HG02981 (cell line): ENCODE results near the gene SEPHS2.
A peak's percentile ranks its signal among the peaks of the same experiment; 100 is the strongest.
"Not testable (repeated sequence)": the region's sequence is repeated elsewhere in the genome, so short reads cannot be mapped to it uniquely, and the experiment has no call there.

Source experiments
- ATAC-seq: cut with Tn5 transposase; IDR thresholded peaks from one replicate; pipeline ENCODE4 v1.9.1; 2021; ENCODE audit warnings: mild to moderate bottlenecking, moderate library complexity; ENCODE audit not compliant: unreplicated experiment

SEPHS2 gene, protein sequence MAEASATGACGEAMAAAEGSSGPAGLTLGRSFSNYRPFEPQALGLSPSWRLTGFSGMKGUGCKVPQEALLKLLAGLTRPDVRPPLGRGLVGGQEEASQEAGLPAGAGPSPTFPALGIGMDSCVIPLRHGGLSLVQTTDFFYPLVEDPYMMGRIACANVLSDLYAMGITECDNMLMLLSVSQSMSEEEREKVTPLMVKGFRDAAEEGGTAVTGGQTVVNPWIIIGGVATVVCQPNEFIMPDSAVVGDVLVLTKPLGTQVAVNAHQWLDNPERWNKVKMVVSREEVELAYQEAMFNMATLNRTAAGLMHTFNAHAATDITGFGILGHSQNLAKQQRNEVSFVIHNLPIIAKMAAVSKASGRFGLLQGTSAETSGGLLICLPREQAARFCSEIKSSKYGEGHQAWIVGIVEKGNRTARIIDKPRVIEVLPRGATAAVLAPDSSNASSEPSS

DNA sequence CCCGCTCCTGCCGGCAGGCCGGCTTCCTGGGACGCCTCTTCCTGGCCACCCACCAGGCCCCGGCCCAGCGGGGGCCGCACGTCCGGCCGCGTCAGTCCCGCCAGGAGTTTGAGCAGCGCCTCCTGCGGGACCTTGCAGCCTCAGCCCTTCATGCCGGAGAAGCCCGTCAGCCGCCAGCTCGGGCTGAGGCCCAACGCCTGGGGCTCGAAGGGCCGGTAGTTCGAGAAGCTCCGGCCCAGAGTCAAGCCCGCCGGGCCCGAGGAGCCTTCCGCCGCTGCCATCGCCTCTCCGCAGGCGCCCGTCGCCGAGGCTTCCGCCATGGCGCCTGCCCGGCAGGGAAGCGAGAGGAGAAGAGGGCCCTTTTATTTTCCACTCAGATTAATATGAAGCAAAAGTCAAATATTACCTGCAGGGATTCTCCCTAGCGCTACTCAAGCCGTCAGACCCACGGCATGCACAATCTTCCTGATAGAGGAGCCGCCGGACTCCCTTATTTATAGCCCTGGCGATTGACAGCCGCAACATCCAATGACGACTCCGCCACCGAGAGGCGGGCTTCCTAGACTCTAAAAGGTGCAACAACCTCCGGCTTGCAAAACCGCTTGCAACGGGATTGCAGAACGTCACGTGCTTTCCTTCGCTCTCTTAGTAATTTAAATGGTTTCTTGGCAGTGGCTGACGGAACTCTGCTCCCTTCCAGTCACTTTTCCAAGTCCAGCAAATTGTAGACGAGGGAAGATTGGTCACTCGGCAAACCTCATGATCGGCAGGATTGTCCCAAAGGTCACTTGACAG lies at the start of gene SEPHS2:
SEPHS2 (minus strand) TSS at position 467 of the 795 bp plus-strand sequence; CDS start at position 320, 147 bp downstream.
- peak; percentile 84 for ATAC-seq

DNA sequence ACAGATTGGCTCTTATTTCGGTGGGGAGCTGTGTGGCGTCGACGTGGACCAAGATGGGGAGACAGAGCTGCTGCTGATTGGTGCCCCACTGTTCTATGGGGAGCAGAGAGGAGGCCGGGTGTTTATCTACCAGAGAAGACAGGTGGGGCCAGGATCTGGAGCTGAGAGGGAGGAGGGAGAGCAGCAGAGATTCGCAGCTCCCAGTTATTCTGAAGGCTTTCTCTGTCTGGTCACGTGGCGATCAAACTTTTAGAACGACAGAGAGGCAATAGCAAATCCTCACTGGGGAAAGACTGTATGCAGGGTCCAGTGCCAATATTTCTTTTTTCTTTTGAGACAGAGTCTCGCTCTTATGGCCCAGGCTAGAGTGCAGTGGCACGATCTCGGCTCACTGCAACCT lies 49.0 kb upstream of the SEPHS2 start:
- ATAC-seq = no peak

DNA sequence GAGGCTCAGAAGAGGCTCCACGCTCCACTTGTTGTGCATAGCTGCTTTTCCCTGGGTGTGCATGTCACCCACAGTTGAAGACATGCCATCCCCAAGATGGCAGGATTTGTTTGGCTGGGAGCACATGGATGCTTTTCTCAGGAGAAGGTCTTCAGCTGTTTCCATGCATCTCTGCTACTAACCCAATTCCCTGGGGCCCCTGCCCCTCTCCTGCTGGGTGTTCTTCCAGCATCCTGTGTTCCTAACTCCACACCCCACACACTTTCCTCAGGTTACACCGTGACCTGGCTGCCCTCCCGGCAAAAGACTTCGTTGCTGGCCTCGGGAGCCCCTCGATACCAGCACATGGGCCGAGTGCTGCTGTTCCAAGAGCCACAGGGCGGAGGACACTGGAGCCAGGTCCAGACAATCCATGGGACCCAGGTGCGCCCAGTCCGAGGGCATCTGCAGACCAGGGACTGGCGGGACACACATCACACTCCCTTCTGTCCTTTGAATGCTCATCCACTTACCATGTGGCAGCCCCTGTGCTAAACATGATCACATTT lies 48.3 kb upstream of the SEPHS2 start:
- ATAC-seq = no peak

GRCh38 chr16:30491744-30492308 lies 46.2 kb upstream of the SEPHS2 start:
- ATAC-seq = no peak

DNA sequence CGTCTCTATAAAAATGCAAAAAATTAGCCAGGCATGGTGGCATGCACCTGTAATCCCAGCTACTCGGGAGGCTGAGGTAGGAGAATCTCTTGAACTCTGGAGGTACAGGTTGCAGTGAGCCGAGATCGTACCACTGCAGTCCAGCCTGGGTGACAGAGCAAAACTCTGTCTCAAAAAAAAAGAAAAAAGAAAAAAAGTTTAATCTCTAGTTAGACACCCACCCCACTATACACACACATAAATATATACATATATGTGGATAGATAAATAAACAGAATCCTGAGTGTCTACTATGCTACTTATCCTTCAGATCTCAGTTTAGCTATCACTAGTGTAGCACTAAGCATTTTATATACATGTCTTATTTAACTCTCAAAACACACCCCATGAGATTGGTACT lies 45.6 kb upstream of the SEPHS2 start:
- no peak for ATAC-seq

- no peak for ATAC-seq
These were observed 44.5 kb upstream of the SEPHS2 start for GRCh38 chr16:30490210-30490609.

GRCh38 chr16:30488764-30489605 lies 43.3 kb upstream of the SEPHS2 start:
- no peak for ATAC-seq

- ATAC-seq = no peak
These were observed 40.3 kb upstream of the SEPHS2 start for GRCh38 chr16:30485818-30486436.

DNA sequence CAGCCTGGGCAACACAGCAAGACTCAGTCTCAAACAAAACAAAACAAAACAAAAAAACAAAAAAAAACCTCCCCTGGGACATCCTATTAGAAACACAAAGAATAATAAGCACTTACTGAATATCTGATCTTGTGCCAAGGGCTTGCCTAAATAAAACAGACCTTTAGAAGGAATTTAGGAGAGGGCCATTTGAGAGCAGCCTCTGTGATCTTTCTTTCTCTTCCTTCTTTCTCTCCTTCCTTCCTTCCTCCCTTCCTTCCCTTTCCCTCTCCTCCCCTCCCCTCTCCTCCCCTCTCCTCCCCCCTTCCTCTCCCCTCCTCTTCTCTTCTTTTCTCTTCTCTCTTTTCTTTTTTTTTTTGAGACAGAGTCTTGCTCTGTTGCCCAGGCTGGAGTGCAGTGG lies 39.2 kb upstream of the SEPHS2 start:
- ATAC-seq = no peak

DNA sequence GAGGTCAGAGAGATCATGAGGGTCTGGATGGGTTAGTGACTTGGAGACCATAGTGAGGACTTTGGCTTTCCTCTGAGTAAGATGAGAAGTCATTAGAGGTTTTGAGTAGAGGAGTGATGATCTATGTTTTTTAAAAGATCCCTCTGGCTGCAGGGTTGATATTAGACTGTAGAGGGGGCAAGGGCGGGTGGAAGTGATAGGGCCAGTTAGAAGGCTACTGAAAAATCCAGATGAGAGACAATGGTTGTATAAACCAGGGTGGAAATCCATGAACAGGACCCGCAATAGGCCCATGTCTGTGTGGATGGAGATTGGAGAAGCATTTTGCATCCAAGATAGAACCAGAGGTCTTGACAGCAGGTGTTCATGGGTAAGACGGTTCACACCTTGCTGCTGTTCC lies 36.7 kb upstream of the SEPHS2 start:
- no peak for ATAC-seq

DNA sequence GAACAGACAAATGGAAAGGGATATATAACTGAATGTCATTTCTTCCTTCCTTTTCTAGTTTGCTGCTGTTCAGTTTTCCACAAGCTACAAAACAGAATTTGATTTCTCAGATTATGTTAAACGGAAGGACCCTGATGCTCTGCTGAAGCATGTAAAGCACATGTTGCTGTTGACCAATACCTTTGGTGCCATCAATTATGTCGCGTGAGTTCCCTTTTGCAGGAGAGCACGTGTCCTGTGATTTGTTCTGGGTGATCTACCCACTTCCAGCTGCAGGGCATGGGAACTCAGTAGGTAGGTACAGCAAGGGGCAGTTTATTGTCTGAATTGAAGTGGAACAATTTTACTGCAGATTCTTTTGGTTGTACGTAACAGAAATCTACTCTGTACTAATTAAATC lies 35.7 kb upstream of the SEPHS2 start:
- ATAC-seq = no peak

- no peak for ATAC-seq
These were observed 33.2 kb upstream of the SEPHS2 start for GRCh38 chr16:30478766-30479478.

DNA sequence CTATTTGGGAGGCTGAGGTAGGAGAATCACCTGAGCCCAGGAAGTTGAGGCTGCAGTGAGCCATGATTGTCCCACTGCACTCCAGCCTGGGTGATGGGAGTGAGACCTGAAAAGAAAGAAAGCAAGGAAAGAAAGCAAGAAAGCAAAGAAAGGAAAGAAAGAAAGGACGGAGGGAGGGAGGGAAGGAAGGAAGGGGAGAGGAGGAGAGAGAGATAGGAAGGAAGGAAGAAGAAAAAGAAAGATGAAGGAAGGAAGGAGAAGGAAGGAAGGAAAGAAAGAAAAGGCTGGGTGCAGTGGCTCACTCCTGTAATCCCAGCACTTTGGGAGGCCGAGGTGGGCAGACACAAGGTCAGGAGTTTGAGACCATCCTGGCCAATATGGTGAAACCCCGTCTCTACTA lies 32.1 kb upstream of the SEPHS2 start:
- ATAC-seq = not testable (repeated sequence)

DNA sequence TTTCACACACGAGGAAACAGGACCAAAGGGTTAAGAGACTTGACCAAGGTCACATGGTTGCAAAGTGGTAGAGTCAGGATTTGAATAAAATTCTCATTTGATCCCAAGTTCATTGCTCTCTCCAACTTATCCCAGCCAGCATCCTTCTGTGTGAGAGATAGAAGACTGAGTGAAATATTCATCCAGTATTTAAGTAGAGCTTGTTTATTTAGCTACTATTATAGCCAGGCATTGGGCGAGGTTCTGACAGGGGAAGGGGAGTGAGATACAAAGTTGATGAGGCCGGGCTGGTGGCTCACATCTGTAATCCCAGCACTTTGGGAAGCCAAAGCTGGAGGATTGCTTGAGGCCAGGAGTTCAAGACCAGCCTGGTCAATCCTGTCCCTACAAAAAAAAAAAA lies 31.3 kb upstream of the SEPHS2 start:
- ATAC-seq = no peak

DNA sequence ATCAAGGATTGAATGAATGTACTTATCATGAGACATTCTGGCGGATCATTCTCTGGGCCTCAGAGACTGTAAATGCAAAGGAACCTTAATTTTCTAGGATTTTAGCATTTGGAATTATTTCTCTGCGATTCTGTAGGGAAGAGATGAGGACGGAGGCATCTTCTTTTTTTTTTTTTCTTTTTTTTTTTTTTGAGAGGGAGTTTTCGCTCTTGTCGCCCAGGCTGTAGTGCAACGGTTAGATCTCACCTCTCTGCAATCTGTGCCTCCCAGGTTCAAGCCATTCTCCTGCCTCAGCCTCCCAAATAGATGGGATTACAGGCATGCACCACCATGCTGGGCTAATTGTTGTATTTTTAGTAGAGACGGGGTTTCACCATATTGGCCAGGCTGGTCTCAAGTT lies 29.0 kb upstream of the SEPHS2 start:
- ATAC-seq = no peak

DNA sequence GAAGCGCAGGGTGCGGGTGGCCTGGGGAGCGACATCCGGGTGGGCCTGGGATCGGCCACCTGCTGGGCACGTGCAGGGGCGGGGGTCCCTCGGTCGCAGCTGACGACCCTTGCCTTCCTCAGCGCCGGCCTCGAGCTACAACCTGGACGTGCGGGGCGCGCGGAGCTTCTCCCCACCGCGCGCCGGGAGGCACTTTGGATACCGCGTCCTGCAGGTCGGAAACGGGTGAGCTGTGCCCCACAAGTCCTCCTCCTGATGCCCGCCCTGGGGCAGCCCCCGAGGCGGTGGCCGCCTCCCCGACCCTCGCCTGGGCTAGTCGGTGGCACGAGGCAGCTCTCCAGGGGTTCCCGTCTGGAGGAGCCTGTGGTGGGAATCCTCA lies 28.4 kb upstream of the SEPHS2 start:
- no peak for ATAC-seq

GRCh38 chr16:30473231-30474073 lies 27.8 kb upstream of the SEPHS2 start:
- ATAC-seq = no peak

- peak; percentile 49 for ATAC-seq
These were observed 26.8 kb upstream of the SEPHS2 start, which contains the start of gene ITGAL for GRCh38 chr16:30472328-30472942. TSS of gene ITGAL (plus strand) at chr16:30472742. CDS start at chr16:30472838, 96 bp downstream.
